22Rv1 (cell line): Measurements from ENCODE around the gene RCBTB2.

Experiments used
- H3K27ac ChIP-seq: fragments of 450-650 bp; 2 replicates; pipeline ENCODE4 v1.5.1; 2017
- ZFX ChIP-seq: fragments of 450-650 bp; IDR thresholded peaks from 2 replicates; pipeline ENCODE4 v1.6.1; 2017; ENCODE audit warnings: antibody characterized with exemption, borderline replicate concordance
- TF ChIP-seq, protein P1 (sequence below): fragments of 450-650 bp; IDR thresholded peaks from 2 replicates; pipeline ENCODE4 v1.5.1; 2017; ENCODE audit warnings: mild to moderate bottlenecking

Gene RCBTB2

DNA sequence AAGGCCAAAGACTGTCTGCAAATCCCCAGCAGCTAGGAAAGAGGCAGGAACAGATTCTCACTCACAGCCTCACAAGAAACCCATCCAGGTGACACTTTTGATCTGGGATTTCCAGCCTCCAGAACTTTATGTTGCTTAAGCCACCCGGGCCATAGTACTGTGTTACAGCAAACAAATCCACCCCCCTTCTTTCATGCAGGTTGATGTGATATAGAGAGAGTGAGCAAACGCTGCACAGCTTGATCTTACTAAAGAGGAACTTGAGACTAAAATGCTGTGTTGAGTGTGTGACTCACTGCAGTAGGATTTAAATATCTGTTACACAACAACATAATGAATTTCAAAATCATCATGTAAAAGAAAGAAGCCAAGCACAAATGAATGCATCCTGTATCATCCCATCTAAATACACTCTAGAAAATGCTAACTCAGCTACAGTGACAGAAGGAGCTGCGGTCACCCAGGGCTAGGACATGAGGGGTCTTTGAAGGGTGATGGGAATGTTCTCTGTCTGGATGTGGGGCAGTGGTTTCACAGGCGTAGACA is 32.2 kb downstream of the RCBTB2 start:
- TF ChIP-seq, protein P1, sequence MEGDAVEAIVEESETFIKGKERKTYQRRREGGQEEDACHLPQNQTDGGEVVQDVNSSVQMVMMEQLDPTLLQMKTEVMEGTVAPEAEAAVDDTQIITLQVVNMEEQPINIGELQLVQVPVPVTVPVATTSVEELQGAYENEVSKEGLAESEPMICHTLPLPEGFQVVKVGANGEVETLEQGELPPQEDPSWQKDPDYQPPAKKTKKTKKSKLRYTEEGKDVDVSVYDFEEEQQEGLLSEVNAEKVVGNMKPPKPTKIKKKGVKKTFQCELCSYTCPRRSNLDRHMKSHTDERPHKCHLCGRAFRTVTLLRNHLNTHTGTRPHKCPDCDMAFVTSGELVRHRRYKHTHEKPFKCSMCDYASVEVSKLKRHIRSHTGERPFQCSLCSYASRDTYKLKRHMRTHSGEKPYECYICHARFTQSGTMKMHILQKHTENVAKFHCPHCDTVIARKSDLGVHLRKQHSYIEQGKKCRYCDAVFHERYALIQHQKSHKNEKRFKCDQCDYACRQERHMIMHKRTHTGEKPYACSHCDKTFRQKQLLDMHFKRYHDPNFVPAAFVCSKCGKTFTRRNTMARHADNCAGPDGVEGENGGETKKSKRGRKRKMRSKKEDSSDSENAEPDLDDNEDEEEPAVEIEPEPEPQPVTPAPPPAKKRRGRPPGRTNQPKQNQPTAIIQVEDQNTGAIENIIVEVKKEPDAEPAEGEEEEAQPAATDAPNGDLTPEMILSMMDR = no peak
- TF ChIP-seq ZFX = no peak
- H3K27ac ChIP-seq = no peak overlapping the region

DNA sequence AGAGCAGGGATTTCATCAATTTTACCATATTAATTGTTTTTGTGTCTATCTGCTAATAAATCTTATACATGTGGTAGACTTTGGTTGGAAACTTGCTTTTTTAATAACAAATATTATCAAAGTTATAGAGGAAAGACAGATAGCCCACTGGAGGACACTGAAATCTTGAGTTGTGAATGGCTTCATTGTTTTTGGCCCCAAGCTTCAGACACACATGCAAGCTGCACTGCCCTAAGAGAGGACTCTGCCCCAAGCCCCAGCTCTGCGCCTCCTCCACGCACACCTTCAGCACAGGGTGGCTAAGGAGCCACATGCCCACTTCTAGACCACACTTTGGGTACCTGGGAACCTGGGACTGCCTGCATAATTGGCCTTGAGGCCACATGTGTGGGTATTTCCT is 35.2 kb downstream of the RCBTB2 start:
- TF ChIP-seq, protein P1 = no peak
- TF ChIP-seq ZFX = no peak
- H3K27ac ChIP-seq = no peak overlapping the region

DNA sequence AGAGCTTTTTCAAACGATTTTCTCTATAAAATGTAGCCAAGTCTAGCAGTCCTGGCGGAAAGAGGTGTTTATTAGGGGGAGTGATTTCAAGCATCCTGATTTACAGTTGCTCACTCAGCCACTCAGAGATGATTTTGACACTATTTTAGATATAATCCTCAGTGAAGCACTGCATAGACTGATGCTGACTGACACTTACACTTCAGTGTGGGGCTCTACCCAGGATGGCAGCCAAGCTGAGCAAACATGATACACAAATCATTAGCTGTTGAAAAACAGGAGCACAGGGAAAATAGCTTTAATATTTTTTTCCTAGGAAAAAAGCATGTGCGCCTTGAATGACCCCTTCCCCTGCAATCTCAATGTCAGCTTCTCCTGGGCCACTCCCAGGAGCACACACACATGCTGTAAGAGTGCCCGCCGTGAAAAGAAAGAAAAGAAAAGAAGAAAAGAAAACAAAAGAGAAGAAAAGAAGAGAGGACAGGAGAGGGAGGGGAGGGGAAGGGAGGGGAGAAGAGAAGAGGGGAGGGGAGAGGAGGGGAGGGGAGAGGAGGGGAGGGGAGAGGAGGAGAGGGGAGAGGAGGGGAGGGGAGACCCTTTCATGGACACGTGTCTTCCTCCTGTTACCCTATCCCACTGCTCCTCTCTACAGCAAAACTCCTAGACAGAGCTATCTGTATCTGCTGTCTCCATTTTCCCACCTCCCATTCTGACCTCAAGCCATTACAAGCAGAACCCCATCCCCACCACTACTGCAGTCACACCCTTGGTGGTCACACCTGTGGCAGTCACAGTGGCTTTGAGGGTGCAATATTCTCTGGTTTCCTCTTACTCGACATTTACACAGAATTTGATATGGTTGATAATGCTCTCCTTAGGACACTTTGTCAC is 36.4 kb downstream of the RCBTB2 start:
- TF ChIP-seq, protein P1 = no peak
- no peak for TF ChIP-seq ZFX
- H3K27ac ChIP-seq = no peak overlapping the region

DNA sequence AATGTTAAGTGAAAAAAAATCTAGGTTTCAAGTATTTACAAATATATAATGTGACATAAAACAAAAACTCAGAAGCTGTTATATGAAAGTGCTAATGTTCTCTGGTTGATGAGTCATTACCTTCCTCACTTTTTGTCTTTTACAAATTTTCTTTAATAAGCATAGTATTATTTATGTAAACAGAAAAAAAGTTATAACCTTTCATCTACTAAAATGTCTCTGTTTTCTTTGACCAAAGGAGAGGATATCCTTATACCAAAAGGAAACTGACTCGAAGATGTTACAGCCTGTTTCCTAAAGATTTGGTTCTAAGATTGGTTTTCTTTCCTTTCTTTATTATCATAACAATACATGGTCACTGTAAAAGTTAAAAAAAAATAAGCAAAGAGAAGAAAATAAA is 38.0 kb downstream of the RCBTB2 start:
- TF ChIP-seq ZFX = no peak
- TF ChIP-seq, protein P1 = no peak
- no peak overlapping the region for H3K27ac ChIP-seq

DNA sequence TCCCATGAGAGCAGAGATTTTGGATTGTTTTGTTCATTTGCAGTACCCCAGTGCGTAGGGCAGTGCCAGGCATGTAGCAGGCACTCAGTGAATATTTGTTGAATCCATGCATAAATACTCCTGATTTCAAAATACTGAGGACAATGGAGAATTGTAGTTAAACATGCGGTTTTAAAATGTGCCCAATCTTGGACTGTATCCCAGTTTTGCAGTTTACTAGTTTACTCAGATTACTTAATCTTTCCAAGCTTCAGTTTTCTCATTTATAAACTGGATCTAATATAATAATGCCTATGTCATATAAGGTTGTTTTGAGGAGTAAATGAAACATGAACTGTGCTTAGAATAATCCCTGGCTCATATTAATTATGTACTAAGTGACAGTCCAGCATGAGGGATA is 39.0 kb downstream of the RCBTB2 start:
- TF ChIP-seq ZFX = no peak
- TF ChIP-seq, protein P1 = no peak
- H3K27ac ChIP-seq = peak overlapping the region; percentile 47

DNA sequence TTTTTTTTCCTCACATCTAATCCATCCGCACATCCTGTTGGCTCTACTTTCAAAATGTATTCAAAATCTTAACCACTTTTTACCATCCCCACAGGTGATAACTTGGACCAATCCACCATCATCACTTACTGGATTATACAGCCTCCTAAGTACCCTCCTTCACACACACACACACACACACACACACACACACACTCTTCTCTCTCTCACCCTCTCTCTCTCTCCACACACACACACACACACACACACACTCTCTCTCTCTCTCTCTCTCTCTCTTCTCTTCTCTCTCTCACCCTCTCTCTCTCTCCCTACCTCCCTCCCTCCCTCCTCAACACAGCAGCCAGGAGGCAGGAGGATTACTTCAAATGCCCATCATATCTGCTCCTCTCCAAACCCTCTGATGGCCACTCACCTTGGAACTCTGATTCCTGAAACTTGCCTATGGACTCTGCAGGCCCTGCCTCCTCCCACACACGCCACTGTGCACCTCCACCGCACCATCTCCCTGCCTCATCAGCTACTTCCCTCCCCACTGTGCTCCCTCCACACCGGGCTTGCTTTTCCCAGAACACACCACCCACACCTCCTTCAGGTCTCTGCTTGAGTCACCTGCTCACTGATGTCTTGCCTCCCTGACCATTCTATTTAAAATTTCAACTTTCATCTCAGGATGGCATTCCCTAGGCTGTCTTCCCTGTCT is 39.7 kb downstream of the RCBTB2 start:
- H3K27ac ChIP-seq = peak overlapping the region; percentile 47
- TF ChIP-seq ZFX = no peak
- TF ChIP-seq, protein P1 = no peak
